Neural cell (in vitro differentiated cells): ENCODE measurements around the gene SPATA3. TPM values are rescaled to one million over a fixed set of nuclear protein-coding genes. Genes with fewer than 3 reads are reported as not detected.

Experiments used
- H2AFZ ChIP-seq: fragments of 200-600, 300-800 bp; sonication (generic), shearing (Covaris generic); 2 replicates; pipeline ENCODE4 v1.6.0; 2014; ENCODE audit warnings: low read depth, mild to moderate bottlenecking, antibody characterized with exemption, low read length, moderate library complexity
- H3F3A ChIP-seq: fragments of 200-600 bp; shearing (Covaris generic); 2 replicates; pipeline ENCODE4 v1.6.1; 2016; ENCODE audit warnings: mild to moderate bottlenecking, moderate library complexity, mixed read lengths, antibody characterized with exemption, low read length; ENCODE audit not compliant: insufficient read depth, poor library complexity, severe bottlenecking
- H3K27ac ChIP-seq: fragments of 200-600, 300-800 bp; sonication (generic), shearing (Covaris generic); 2 replicates; pipeline ENCODE4 v1.5.1; 2014; ENCODE audit warnings: mild to moderate bottlenecking, low read length, moderate library complexity
- H3K27me3 ChIP-seq: fragments of 300-800, 200-600 bp; sonication (generic), shearing (Covaris generic); 2 replicates; pipeline ENCODE4 v1.6.0; 2014; ENCODE audit warnings: mild to moderate bottlenecking, low read depth, low read length, moderate library complexity; ENCODE audit not compliant: insufficient read depth
- H3K36me3 ChIP-seq: fragments of 300-800, 200-600 bp; sonication (generic), shearing (Covaris generic); 2 replicates; pipeline ENCODE4 v1.5.1; 2014; ENCODE audit warnings: mild to moderate bottlenecking, antibody characterized with exemption, low read length, moderate library complexity; ENCODE audit not compliant: insufficient read depth
- H3K4me2 ChIP-seq: fragments of 300-800, 200-600 bp; sonication (generic), shearing (Covaris generic); 2 replicates; pipeline ENCODE4 v1.6.0; 2014; ENCODE audit warnings: mild to moderate bottlenecking, low read length
- H3K4me3 ChIP-seq: fragments of 300-800, 200-600 bp; sonication (generic), shearing (Covaris generic); 2 replicates; pipeline ENCODE4 v1.5.1; 2014; ENCODE audit warnings: mild to moderate bottlenecking, low read length, moderate library complexity
- H3K79me2 ChIP-seq: fragments of 200-600 bp; shearing (Covaris generic); replicated peaks from 2 replicates; pipeline ENCODE4 v1.6.0; 2014; ENCODE audit warnings: mild to moderate bottlenecking, low read length, moderate library complexity; ENCODE audit not compliant: insufficient read depth
- H3K9ac ChIP-seq: fragments of 300-800, 200-600 bp; sonication (generic), shearing (Covaris generic); 2 replicates; pipeline ENCODE4 v1.6.1; 2016; ENCODE audit warnings: mild to moderate bottlenecking, low read length, mixed read lengths
- H3K9me2 ChIP-seq: fragments of 200-600 bp; shearing (Covaris generic); 2 replicates; pipeline ENCODE4 v1.6.1; 2016; ENCODE audit warnings: mild to moderate bottlenecking, low read length, mixed read lengths; ENCODE audit not compliant: insufficient read depth
- H3K9me3 ChIP-seq: fragments of 200-600, 300-800 bp; sonication (generic), shearing (Covaris generic); 2 replicates; pipeline ENCODE4 v1.6.1; 2016; ENCODE audit warnings: mild to moderate bottlenecking, mixed run types, low read length, moderate library complexity, mixed read lengths
- H4K20me1 ChIP-seq: fragments of 200-600 bp; shearing (Covaris generic); 2 replicates; pipeline ENCODE4 v1.6.1; 2016; ENCODE audit warnings: mild to moderate bottlenecking, mixed run types; ENCODE audit not compliant: insufficient read depth
- EP300 ChIP-seq: fragments of 450-650 bp; conservative IDR thresholded peaks from 2 replicates; pipeline ENCODE4 v1.6.1; 2014; ENCODE audit warnings: antibody characterized with exemption, mild to moderate bottlenecking, moderate library complexity; ENCODE audit not compliant: poor library complexity, severe bottlenecking
- EZH2 ChIP-seq: fragments of 200-600, 300-800 bp; shearing (Covaris generic), sonication (generic); IDR thresholded peaks from 2 replicates; pipeline ENCODE4 v1.6.1; 2014; ENCODE audit warnings: antibody characterized with exemption, low read length, borderline replicate concordance, mild to moderate bottlenecking; ENCODE audit not compliant: insufficient read depth, poor library complexity, severe bottlenecking
- MXI1 ChIP-seq: fragments of 450-650 bp; conservative IDR thresholded peaks from 2 replicates; pipeline ENCODE4 v1.6.1; 2014; ENCODE audit warnings: antibody characterized with exemption, mild to moderate bottlenecking; ENCODE audit not compliant: poor library complexity, severe bottlenecking
- POLR2AphosphoS5 ChIP-seq: IDR thresholded peaks from 2 replicates; pipeline ENCODE4 v1.6.1; 2012
- RAD21 ChIP-seq: fragments of 450-650 bp; conservative IDR thresholded peaks from 2 replicates; pipeline ENCODE4 v1.6.1; 2014; ENCODE audit warnings: antibody characterized with exemption, mild to moderate bottlenecking, moderate library complexity
- SMC3 ChIP-seq: fragments of 450-650 bp; conservative IDR thresholded peaks from 2 replicates; pipeline ENCODE4 v1.6.1; 2014; ENCODE audit warnings: antibody characterized with exemption, mild to moderate bottlenecking, moderate library complexity; ENCODE audit not compliant: poor library complexity
- TAF1 ChIP-seq: IDR thresholded peaks from 2 replicates; pipeline ENCODE4 v1.6.1; 2012; ENCODE audit warnings: low read depth
- polyA plus RNA-seq: library from polyadenylated mRNA; depleted of rRNA; stranded (reverse); fragments of >200 nt; gene quantifications from 2 replicates; pipeline ENCODE4 v1.2.3, GENCODE V29; 2014
- TF ChIP-seq, protein P1 (sequence below): IDR thresholded peaks from 2 replicates; pipeline ENCODE4 v1.6.1; 2012; ENCODE audit warnings: borderline replicate concordance
- TF ChIP-seq, protein P2 (sequence below): fragments of 450-650 bp; IDR thresholded peaks from 2 replicates; pipeline ENCODE4 v1.5.1; 2014; ENCODE audit warnings: antibody characterized with exemption, mild to moderate bottlenecking, moderate library complexity; ENCODE audit not compliant: poor library complexity, severe bottlenecking

Gene SPATA3
- polyA plus RNA-seq, 1 donor from 2014 or later, result not detected

DNA sequence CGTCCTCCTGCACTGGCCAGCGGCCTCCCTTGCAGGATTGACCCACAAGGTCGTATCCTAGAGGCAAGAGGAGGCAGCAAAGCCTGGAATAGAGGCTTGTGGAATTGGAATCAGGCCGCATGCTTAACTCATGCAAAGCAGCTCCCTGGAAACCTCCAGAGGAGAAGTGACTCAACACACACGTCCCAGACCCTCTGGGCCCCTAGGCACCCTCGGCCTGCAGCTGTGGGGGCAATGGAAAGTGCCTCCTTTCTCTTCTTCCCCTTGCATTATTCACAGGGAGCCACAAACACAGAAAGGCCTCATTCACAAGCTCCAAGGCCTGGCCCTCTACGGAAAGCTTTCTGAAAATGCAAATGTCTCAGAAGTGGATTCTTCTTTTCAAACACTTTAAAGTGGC is 19.6 kb downstream of the SPATA3 start:
- Histone ChIP-seq H3K9me3 (no peaks in the 10 kb centered on the region), H3K27me3 (no peaks in the 10 kb centered on the region), H3K27ac (no peak overlapping the region), H2AFZ (no peak overlapping the region), H3K9me2 (no peaks in the 10 kb centered on the region), H3K36me3 (no peaks in the 10 kb centered on the region), H3K9ac (no peak overlapping the region), H3K79me2 (no peaks in the 10 kb centered on the region), H3K4me3 (no peak overlapping the region), H3F3A (no peaks in the 10 kb centered on the region), H4K20me1 (no peaks in the 10 kb centered on the region), H3K4me2 (no peak overlapping the region)
- TF ChIP-seq EP300 (no peak), MXI1 (no peak), SMC3 (no peak), RAD21 (no peak), POLR2AphosphoS5 (no peak), TAF1 (no peak), EZH2 (no peak)
- TF ChIP-seq, protein P1, sequence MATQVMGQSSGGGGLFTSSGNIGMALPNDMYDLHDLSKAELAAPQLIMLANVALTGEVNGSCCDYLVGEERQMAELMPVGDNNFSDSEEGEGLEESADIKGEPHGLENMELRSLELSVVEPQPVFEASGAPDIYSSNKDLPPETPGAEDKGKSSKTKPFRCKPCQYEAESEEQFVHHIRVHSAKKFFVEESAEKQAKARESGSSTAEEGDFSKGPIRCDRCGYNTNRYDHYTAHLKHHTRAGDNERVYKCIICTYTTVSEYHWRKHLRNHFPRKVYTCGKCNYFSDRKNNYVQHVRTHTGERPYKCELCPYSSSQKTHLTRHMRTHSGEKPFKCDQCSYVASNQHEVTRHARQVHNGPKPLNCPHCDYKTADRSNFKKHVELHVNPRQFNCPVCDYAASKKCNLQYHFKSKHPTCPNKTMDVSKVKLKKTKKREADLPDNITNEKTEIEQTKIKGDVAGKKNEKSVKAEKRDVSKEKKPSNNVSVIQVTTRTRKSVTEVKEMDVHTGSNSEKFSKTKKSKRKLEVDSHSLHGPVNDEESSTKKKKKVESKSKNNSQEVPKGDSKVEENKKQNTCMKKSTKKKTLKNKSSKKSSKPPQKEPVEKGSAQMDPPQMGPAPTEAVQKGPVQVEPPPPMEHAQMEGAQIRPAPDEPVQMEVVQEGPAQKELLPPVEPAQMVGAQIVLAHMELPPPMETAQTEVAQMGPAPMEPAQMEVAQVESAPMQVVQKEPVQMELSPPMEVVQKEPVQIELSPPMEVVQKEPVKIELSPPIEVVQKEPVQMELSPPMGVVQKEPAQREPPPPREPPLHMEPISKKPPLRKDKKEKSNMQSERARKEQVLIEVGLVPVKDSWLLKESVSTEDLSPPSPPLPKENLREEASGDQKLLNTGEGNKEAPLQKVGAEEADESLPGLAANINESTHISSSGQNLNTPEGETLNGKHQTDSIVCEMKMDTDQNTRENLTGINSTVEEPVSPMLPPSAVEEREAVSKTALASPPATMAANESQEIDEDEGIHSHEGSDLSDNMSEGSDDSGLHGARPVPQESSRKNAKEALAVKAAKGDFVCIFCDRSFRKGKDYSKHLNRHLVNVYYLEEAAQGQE, result no peak
- TF ChIP-seq, protein P2, sequence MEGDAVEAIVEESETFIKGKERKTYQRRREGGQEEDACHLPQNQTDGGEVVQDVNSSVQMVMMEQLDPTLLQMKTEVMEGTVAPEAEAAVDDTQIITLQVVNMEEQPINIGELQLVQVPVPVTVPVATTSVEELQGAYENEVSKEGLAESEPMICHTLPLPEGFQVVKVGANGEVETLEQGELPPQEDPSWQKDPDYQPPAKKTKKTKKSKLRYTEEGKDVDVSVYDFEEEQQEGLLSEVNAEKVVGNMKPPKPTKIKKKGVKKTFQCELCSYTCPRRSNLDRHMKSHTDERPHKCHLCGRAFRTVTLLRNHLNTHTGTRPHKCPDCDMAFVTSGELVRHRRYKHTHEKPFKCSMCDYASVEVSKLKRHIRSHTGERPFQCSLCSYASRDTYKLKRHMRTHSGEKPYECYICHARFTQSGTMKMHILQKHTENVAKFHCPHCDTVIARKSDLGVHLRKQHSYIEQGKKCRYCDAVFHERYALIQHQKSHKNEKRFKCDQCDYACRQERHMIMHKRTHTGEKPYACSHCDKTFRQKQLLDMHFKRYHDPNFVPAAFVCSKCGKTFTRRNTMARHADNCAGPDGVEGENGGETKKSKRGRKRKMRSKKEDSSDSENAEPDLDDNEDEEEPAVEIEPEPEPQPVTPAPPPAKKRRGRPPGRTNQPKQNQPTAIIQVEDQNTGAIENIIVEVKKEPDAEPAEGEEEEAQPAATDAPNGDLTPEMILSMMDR, result no peak

- no peak overlapping the region for H3K27ac ChIP-seq
- H3F3A ChIP-seq, result no peaks in the 10 kb centered on the region
- no peaks in the 10 kb centered on the region for H3K9me2 ChIP-seq
- no peak overlapping the region for H2AFZ ChIP-seq
- no peaks in the 10 kb centered on the region for H3K79me2 ChIP-seq
- TF ChIP-seq EZH2 (no peak), TAF1 (no peak), RAD21 (no peak)
- TF ChIP-seq, protein P1, result no peak
- no peaks in the 10 kb centered on the region for H4K20me1 ChIP-seq
- no peaks in the 10 kb centered on the region for H3K27me3 ChIP-seq
- no peak overlapping the region for H3K4me3 ChIP-seq
- H3K9ac ChIP-seq, result no peak overlapping the region
- no peaks in the 10 kb centered on the region for H3K36me3 ChIP-seq
- H3K9me3 ChIP-seq, result no peaks in the 10 kb centered on the region
- no peak overlapping the region for H3K4me2 ChIP-seq
Observed at GRCh38 chr2:231015926-231016325, 20.0 kb downstream of the SPATA3 start.
